Measurements from ENCODE around the gene RCBTB2. TPM values are rescaled to one million over a fixed set of nuclear protein-coding genes. Genes with fewer than 3 reads are reported as not detected.

RCBTB2 gene
- total and polyA plus RNA-seq, 2 donors (not counting 3 experiments of a cell fraction or from before 2014, with no cell fraction given), result 10.7 to 12.6 TPM

- CTCF ChIA-PET, result interaction anchor here (1.0 to 1.7 kb wide), 2 partner anchors 40 to 87 kb away, joined by 3 to 9 read pairs; partner anchors contain the start of gene RCBTB2
- H3K4me3 ChIP-seq (replicated peaks in 1 of 3; ENCODE audit: insufficient read depth in 1 of 3, low read depth in 1 of 3, low read length in 3 of 3), result peak overlapping the region in 1 of 3 experiments; percentile 23
- POLR2A ChIA-PET, result interaction anchor here (1.2 kb wide), 1 partner anchor 40 kb away, joined by 3 read pairs; the partner anchor contains the start of gene RCBTB2
Measured at GRCh38 chr13:48492470-48493065, 40.3 kb downstream of the RCBTB2 start.

More at GRCh38 chr13:48492470-48493065, 40.3 kb downstream of the RCBTB2 start:
- no peaks in the 10 kb centered on the region for H3K9me1 ChIP-seq (replicated peaks; ENCODE audit: control insufficient read depth, extremely low read depth, insufficient read depth, low read length)
- no peak overlapping the region for H3K9ac ChIP-seq (replicated peaks; ENCODE audit: extremely low read depth, insufficient read depth, low read length)
- intact Hi-C loops (cut with micrococcal nuclease), result no loop called here
- peak; percentile 92 for FAIRE-seq
- no peaks in the 10 kb centered on the region for H3K36me3 ChIP-seq (ENCODE audit: control insufficient read depth in 2 of 2, extremely low read depth in 1 of 2, insufficient read depth in 2 of 2, low read length in 2 of 2)
- H3K27me3 ChIP-seq (ENCODE audit: control insufficient read depth in 2 of 2, insufficient read depth in 2 of 2, low read length in 2 of 2), result no peaks in the 10 kb centered on the region
- H3K4me2 ChIP-seq (ENCODE audit: insufficient read depth, low read length), result peak overlapping the region; percentile 88
- no peaks in the 10 kb centered on the region for H3K9me3 ChIP-seq (replicated peaks; ENCODE audit: control insufficient read depth, insufficient read depth, low read length)
- H4K20me1 ChIP-seq (replicated peaks; ENCODE audit: control insufficient read depth, extremely low read depth, insufficient read depth, low read length), result no peaks in the 10 kb centered on the region
- TF ChIP-seq FOS (IDR thresholded peaks at IDR 0.05; ENCODE audit: borderline replicate concordance, insufficient read depth, low read length) (peak; percentile 14), POLR2AphosphoS5 (IDR thresholded peaks at IDR 0.05; ENCODE audit: insufficient read depth, low read depth, low read length) (peak; percentile 85), MYC (IDR thresholded peaks at IDR 0.05; ENCODE audit: low read depth, low read length) (no peak), EZH2 (IDR thresholded peaks at IDR 0.05; ENCODE audit: borderline replicate concordance, low read depth, low read length, severe bottlenecking) (no peak), GATA2 (IDR thresholded peaks at IDR 0.05; ENCODE audit: insufficient read depth, insufficient read length, low read depth, low read length) (peak; percentile 93), MAX (IDR thresholded peaks at IDR 0.05; ENCODE audit: insufficient read depth, insufficient read length) (peak; percentile 78), JUN (IDR thresholded peaks at IDR 0.05; ENCODE audit: borderline replicate concordance, insufficient read depth, insufficient read length, low read depth) (no peak), POLR2A (IDR thresholded peaks at IDR 0.05; ENCODE audit: low read depth, low read length) (peak; percentile 39)
- TF ChIP-seq, protein P1, sequence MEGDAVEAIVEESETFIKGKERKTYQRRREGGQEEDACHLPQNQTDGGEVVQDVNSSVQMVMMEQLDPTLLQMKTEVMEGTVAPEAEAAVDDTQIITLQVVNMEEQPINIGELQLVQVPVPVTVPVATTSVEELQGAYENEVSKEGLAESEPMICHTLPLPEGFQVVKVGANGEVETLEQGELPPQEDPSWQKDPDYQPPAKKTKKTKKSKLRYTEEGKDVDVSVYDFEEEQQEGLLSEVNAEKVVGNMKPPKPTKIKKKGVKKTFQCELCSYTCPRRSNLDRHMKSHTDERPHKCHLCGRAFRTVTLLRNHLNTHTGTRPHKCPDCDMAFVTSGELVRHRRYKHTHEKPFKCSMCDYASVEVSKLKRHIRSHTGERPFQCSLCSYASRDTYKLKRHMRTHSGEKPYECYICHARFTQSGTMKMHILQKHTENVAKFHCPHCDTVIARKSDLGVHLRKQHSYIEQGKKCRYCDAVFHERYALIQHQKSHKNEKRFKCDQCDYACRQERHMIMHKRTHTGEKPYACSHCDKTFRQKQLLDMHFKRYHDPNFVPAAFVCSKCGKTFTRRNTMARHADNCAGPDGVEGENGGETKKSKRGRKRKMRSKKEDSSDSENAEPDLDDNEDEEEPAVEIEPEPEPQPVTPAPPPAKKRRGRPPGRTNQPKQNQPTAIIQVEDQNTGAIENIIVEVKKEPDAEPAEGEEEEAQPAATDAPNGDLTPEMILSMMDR (IDR thresholded peaks at IDR 0.05; ENCODE audit: extremely low read depth in 1 of 2, insufficient read depth in 1 of 2, low read depth in 1 of 2, low read length in 2 of 2), result no peak
- H3K4me1 ChIP-seq (ENCODE audit: control insufficient read depth, extremely low read depth, insufficient read depth, low read length), result peaks cover 50% of the 10 kb centered on the region
- peak; percentile 87 for DNase-seq (ENCODE audit: low read depth, low spot score)
- peak overlapping the region; percentile 54 for H3K27ac ChIP-seq (ENCODE audit: insufficient read depth, low read depth, low read length)
- BruUV-seq (replicated peaks), result TSS peak; percentile 36
- H3K79me2 ChIP-seq (ENCODE audit: control insufficient read depth, insufficient read depth, low read length), result no peaks in the 10 kb centered on the region
- dilution Hi-C loops (cut with MboI; ENCODE audit: extremely low pct_ligation_motif_present, low sequenced_read_pairs), result no loop called here
- peak overlapping the region; percentile 66 for H2AFZ ChIP-seq (ENCODE audit: low read depth, low read length)

Data from endothelial cell of umbilical vein (primary cell).